OCI-LY3 (cell line): ENCODE measurements around the gene PAFAH1B2.
"Not testable (repeated sequence)": the region's sequence is repeated elsewhere in the genome, so short reads cannot be mapped to it uniquely, and the experiment has no call there.

Experiments used
- H2AFZ ChIP-seq: fragments of 200-600, 300-600 bp; shearing (Covaris generic); 2 replicates; pipeline ENCODE4 v1.6.0; 2014; ENCODE audit warnings: antibody characterized with exemption, low read depth, low read length
- H3K27ac ChIP-seq: fragments of 200-600, 300-600 bp; sonication (generic); 2 replicates; pipeline ENCODE4 v1.5.1; 2014; ENCODE audit warnings: mild to moderate bottlenecking, low read length, moderate library complexity, mixed read lengths
- H3K27me3 ChIP-seq: fragments of 200-600, 300-600 bp; sonication (generic); 2 replicates; pipeline ENCODE4 v1.6.1; 2014; ENCODE audit warnings: low read depth, low read length, mixed read lengths
- H3K36me3 ChIP-seq: fragments of 200-600, 300-600 bp; sonication (generic); replicated peaks from 2 replicates; pipeline ENCODE3; 2014; ENCODE audit warnings: low read depth, low read length, mixed read lengths
- H3K4me1 ChIP-seq: fragments of 300-600, 200-600 bp; sonication (generic); 2 replicates; pipeline ENCODE4 v1.6.1; 2014; ENCODE audit warnings: low read length, mixed read lengths
- H3K4me2 ChIP-seq: fragments of 200-600, 300-600 bp; sonication (generic); 2 replicates; pipeline ENCODE4 v1.6.1; 2014; ENCODE audit warnings: low read length, mixed read lengths
- H3K4me3 ChIP-seq: fragments of 300-600, 200-600 bp; sonication (generic); 2 replicates; pipeline ENCODE4 v1.5.1; 2014; ENCODE audit warnings: antibody characterized with exemption, mild to moderate bottlenecking, low read length, moderate library complexity
- H3K79me2 ChIP-seq: fragments of 300-600, 200-600 bp; shearing (Covaris generic); 2 replicates; pipeline ENCODE4 v1.6.1; 2014; ENCODE audit warnings: mild to moderate bottlenecking, low read length, mixed read lengths
- H3K9ac ChIP-seq: fragments of 300-600, 200-600 bp; shearing (Covaris generic); 2 replicates; pipeline ENCODE4 v1.6.0; 2014; ENCODE audit warnings: mild to moderate bottlenecking, low read length, moderate library complexity
- H3K9me3 ChIP-seq: fragments of 200-600, 300-600 bp; shearing (Covaris generic); 2 replicates; pipeline ENCODE4 v1.6.1; 2014; ENCODE audit warnings: low read length, mixed read lengths; ENCODE audit not compliant: insufficient read depth
- H4K20me1 ChIP-seq: fragments of 200-600, 300-600 bp; sonication (generic); 2 replicates; pipeline ENCODE4 v1.6.1; 2016; ENCODE audit warnings: low read length, mixed read lengths; ENCODE audit not compliant: insufficient read depth
- EZH2phosphoT487 ChIP-seq: fragments of 200-600 bp; shearing (Covaris generic); IDR thresholded peaks from 2 replicates; pipeline ENCODE4 v1.6.1; 2018; ENCODE audit warnings: antibody characterized with exemption, mixed run types, low read depth
- TF ChIP-seq, protein P1 (sequence below): fragments of 200-600, 300-600 bp; sonication (generic); IDR thresholded peaks from 2 replicates; pipeline ENCODE4 v1.5.1; 2014; ENCODE audit warnings: antibody characterized with exemption, low read length, low read depth

Gene PAFAH1B2

DNA sequence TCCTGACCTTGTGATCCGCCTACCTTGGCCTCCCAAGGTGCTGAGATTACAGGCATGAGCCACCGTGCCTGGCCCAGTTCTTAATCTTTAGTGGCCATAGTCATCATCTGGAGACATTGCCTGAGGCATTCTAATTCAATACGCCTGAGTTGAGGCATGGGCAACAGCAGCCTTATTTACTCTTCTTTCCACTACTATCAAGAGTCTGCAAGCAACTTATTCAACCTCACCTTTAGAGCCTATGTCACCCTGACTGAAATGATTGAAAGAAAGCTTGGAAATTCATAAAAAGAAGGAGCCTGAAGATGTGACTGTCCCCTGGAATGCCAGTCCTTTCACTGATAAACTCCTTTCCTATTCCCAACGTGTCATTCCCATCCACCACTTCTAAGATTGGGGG lies 15.8 kb upstream of the PAFAH1B2 start:
- H3K27ac ChIP-seq, result no peak overlapping the region
- TF ChIP-seq, protein P1, sequence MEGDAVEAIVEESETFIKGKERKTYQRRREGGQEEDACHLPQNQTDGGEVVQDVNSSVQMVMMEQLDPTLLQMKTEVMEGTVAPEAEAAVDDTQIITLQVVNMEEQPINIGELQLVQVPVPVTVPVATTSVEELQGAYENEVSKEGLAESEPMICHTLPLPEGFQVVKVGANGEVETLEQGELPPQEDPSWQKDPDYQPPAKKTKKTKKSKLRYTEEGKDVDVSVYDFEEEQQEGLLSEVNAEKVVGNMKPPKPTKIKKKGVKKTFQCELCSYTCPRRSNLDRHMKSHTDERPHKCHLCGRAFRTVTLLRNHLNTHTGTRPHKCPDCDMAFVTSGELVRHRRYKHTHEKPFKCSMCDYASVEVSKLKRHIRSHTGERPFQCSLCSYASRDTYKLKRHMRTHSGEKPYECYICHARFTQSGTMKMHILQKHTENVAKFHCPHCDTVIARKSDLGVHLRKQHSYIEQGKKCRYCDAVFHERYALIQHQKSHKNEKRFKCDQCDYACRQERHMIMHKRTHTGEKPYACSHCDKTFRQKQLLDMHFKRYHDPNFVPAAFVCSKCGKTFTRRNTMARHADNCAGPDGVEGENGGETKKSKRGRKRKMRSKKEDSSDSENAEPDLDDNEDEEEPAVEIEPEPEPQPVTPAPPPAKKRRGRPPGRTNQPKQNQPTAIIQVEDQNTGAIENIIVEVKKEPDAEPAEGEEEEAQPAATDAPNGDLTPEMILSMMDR, result no peak
- no peak for TF ChIP-seq EZH2phosphoT487
- H4K20me1 ChIP-seq, result no peaks in the 10 kb centered on the region
- 0 out of 2 replicates have a peak, but pooled peaks cover under 1% of the 10 kb centered on the region for H3K27me3 ChIP-seq
- H3K9me3 ChIP-seq, result no peaks in the 10 kb centered on the region
- H3K4me2 ChIP-seq, result no peak overlapping the region
- H3K4me3 ChIP-seq, result no peak overlapping the region
- H3K4me1 ChIP-seq, result no peaks in the 10 kb centered on the region
- no peaks in the 10 kb centered on the region for H3K79me2 ChIP-seq
- no peak overlapping the region for H3K9ac ChIP-seq
- no peak overlapping the region for H2AFZ ChIP-seq
- H3K36me3 ChIP-seq, result no peaks in the 10 kb centered on the region

DNA sequence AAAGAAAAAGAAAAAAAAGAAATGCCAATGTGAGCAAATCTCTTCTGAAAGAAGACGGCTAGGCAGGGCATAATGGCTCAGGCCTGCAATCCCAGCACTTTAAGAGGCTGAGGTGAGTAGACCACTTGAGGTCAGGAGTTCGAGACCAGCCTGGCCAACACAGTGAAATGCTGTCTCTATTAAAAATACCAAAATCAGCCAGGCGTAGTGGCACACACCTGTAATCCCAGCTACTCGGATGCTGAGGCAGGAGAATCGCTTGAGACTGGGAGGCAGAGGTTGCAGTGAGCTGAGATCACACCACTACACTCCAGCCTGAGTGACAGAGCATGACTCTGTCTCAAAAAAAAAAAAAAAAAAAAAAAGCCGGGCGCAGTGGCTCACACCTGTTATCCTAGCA lies 13.7 kb upstream of the PAFAH1B2 start:
- not testable (repeated sequence) for H3K4me2 ChIP-seq, H3K9ac ChIP-seq, H3K79me2 ChIP-seq, H3K27me3 ChIP-seq, H3K9me3 ChIP-seq, H3K27ac ChIP-seq, H2AFZ ChIP-seq, H3K36me3 ChIP-seq, H3K4me1 ChIP-seq, H3K4me3 ChIP-seq, H4K20me1 ChIP-seq

DNA sequence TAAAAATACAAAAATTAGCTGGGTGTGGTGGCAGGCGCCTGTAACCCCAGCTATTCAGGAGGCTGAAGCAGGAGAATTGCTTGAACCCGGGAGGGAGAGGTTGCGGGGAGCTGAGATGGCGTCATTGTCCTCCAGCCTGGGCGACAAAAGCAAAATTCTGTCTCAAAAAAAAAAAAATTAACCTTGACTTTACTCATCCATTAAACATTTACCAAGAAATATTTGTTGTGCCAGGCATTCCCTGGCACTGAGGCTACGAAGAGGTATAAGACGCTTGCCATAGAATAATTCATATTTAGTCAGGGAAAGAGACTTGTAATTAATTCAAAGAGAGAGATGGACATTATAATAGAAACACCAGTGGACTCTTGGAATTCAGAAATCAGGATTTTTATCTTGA lies 13.2 kb upstream of the PAFAH1B2 start:
- Histone ChIP-seq H3K9me3 (no peaks in the 10 kb centered on the region), H3K4me2 (no peak overlapping the region), H2AFZ (no peak overlapping the region), H3K4me1 (no peaks in the 10 kb centered on the region), H3K79me2 (no peaks in the 10 kb centered on the region), H4K20me1 (no peaks in the 10 kb centered on the region), H3K27me3 (no peaks in the 10 kb centered on the region), H3K27ac (no peak overlapping the region), H3K4me3 (no peak overlapping the region), H3K9ac (no peak overlapping the region), H3K36me3 (no peaks in the 10 kb centered on the region)
- no peak for TF ChIP-seq EZH2phosphoT487
- TF ChIP-seq, protein P1, result no peak

DNA sequence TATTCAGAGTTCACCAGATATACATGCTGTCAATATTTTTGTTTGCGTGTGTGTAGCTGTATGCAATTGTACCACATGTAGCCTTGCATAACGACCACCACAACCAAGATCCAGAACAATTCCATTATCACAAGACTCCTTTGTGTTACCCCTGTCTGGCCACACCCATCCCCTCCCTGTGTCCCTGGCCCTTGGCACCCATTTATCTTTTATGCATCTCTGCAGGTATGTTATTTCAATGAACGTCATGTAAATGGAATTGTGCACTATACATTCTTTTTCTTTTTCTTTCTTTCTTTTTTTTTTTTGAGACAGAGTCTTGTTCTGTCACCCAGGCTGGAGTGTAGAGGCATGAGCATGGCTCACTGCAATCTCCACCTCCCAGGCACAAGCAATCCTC lies 9.7 kb upstream of the PAFAH1B2 start:
- H3K4me3 ChIP-seq, result no peak overlapping the region

DNA sequence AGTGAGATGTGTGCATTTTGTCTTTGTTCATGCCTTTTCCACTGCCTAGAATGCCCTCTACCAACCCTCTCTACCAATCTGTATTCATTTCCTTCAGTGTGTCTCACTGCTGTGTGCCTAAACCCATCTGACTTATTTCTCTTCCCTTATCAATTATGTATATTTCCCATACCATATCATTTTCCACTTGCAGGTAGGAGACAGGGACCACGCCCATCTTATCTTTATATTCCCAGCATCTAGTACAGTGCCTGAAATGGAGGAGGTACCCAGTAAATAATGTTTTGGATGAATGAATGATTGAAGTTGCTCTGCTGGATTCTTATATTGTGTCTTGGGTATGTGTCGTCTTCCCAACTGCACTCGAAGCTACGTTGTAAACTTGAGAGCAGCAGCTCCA lies 9.1 kb upstream of the PAFAH1B2 start:
- H3K9me3 ChIP-seq, H2AFZ ChIP-seq, H4K20me1 ChIP-seq, H3K4me1 ChIP-seq, H3K36me3 ChIP-seq, H3K27me3 ChIP-seq, H3K27ac ChIP-seq, H3K4me2 ChIP-seq, H3K4me3 ChIP-seq, H3K9ac ChIP-seq, H3K79me2 ChIP-seq: not testable (repeated sequence)

More for the DNA sequence above, 9.7 kb upstream of the PAFAH1B2 start:
- Histone ChIP-seq H2AFZ (no peak overlapping the region), H3K4me2 (no peak overlapping the region), H3K27me3 (no peaks in the 10 kb centered on the region), H3K4me1 (no peaks in the 10 kb centered on the region), H3K79me2 (no peaks in the 10 kb centered on the region), H3K9me3 (no peaks in the 10 kb centered on the region), H4K20me1 (no peaks in the 10 kb centered on the region), H3K9ac (no peak overlapping the region), H3K36me3 (no peaks in the 10 kb centered on the region), H3K27ac (no peak overlapping the region)
- TF ChIP-seq EZH2phosphoT487, result no peak
- TF ChIP-seq, protein P1, result no peak

DNA sequence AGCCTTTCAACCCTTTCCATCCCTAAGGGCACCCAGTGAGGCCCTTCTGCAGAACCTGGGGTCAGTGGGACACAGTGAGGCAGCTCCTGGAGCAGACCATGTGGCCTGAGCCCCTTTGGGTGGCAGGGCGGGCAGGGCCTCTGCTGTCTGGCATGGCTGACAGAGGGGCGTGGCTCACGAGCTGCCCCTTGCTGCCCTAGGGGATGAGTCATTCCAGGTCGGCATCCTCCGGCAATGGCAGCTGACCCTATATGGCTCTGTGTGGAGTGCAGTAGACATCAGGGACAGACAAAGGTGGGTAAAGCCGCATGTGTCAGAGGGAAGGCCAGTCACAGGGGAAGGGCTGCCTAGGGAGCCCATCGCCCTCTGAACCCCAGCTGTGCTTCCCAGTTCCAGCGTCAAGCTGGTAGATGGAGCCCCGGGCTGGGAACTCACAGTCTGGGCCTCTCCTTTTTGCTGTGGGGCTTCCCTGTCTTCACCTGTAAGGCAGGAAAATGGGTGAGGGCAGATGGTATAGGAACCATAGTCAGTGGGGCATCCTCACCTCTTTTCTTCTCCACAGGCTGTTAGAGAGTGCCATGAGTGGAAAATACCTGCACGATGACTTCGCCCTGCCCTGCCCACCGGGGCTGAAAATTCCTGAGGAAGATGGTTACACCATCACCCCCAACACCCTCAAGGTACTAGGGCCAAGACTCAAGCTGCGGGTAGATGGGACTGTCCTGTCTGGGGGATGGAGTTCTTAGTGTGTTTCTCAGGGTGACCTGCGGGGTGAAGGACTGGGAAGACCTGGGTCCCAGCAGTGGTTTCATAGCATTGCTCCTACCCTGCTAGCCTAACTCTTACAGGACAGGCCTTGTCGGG lies 6.6 kb upstream of the PAFAH1B2 start:
- not testable (repeated sequence) for H3K27ac ChIP-seq, H4K20me1 ChIP-seq, H2AFZ ChIP-seq, H3K9me3 ChIP-seq, H3K79me2 ChIP-seq, H3K4me1 ChIP-seq, H3K4me2 ChIP-seq, H3K9ac ChIP-seq, H3K4me3 ChIP-seq, H3K27me3 ChIP-seq, H3K36me3 ChIP-seq
